IMR-90 (cell line): ENCODE data around the gene ANKRD45. TPM values are rescaled to one million over a fixed set of nuclear protein-coding genes. Genes with fewer than 3 reads are reported as not detected.

ENCODE experiments used
- ATAC-seq: fragments of 200-7000 bp; cut with Tn5 transposase; 2 replicates; pipeline ENCODE4 v1.9.1; 2020; ENCODE audit warnings: low read depth, mild to moderate bottlenecking, moderate library complexity
- BruUV-seq: library from RNA; stranded (reverse); fragments of 400-500 nt; replicated peaks from 2 replicates; lab custom pipeline; 2021; lab: Mats Ljungman, UMichigan
- CTCF ChIA-PET: fragments of 300-600 bp; formaldehyde crosslinking; extraction: SDS; loops from one replicate; lab custom pipeline; 2021; ENCODE audit warnings: antibody characterized with exemption; lab: Yijun Ruan, JAX
- POLR2A ChIA-PET: fragments of 300-600 bp; sonication (Branson Sonifier 250); formaldehyde crosslinking; loops from one replicate; lab custom pipeline; 2022; ENCODE audit warnings: antibody characterized with exemption; ENCODE audit not compliant: unreplicated experiment; lab: Charles Lee
- DNase-seq: peaks from one replicate; pipeline ENCODE4 v3.0.0; 2013
- H2AFZ ChIP-seq: replicated peaks from 2 replicates; pipeline ENCODE3; 2013; ENCODE audit warnings: low read length, mild to moderate bottlenecking; ENCODE audit not compliant: poor library complexity
- H2AK5ac ChIP-seq: 2 replicates; pipeline ENCODE4 v1.6.1; 2013; ENCODE audit warnings: low read depth, low read length, inconsistent platforms
- H2AK9ac ChIP-seq: replicated peaks from 2 replicates; pipeline ENCODE3; 2013; ENCODE audit warnings: mild to moderate bottlenecking, low read depth, low read length, moderate library complexity; ENCODE audit not compliant: poor library complexity
- H2BK120ac ChIP-seq: 2 replicates; pipeline ENCODE4 v1.6.1; 2013; ENCODE audit warnings: low read depth, low read length, inconsistent platforms
- H2BK15ac ChIP-seq: 3 replicates; pipeline ENCODE4 v1.6.1; 2013; ENCODE audit warnings: low read depth, low read length, inconsistent platforms
- H2BK20ac ChIP-seq: 2 replicates; pipeline ENCODE4 v1.6.1; 2013; ENCODE audit warnings: low read depth, mild to moderate bottlenecking, inconsistent platforms, low read length, moderate library complexity
- H2BK5ac ChIP-seq: 2 replicates; pipeline ENCODE4 v1.6.1; 2013; ENCODE audit warnings: mild to moderate bottlenecking, low read depth, low read length, inconsistent platforms; ENCODE audit not compliant: poor library complexity, severe bottlenecking
- H3K14ac ChIP-seq: replicated peaks from 2 replicates; pipeline ENCODE4 v1.6.1; 2013; ENCODE audit warnings: low read depth, low read length, inconsistent platforms
- H3K18ac ChIP-seq: 2 replicates; pipeline ENCODE4 v1.6.1; 2013; ENCODE audit warnings: low read depth, low read length, control low read depth
- H3K23ac ChIP-seq: 2 replicates; pipeline ENCODE4 v1.6.1; 2013; ENCODE audit warnings: low read depth, low read length, inconsistent platforms
- H3K27ac ChIP-seq: 2 replicates; pipeline ENCODE4 v1.5.1; 2013; ENCODE audit warnings: mild to moderate bottlenecking, control low read depth, low read length; ENCODE audit not compliant: insufficient read depth
- H3K27me3 ChIP-seq: 2 replicates; pipeline ENCODE4 v1.6.1; 2013; ENCODE audit warnings: low read length; ENCODE audit not compliant: control insufficient read depth, insufficient read depth
- H3K36me3 ChIP-seq: 2 replicates; pipeline ENCODE4 v1.6.1; 2013; ENCODE audit warnings: low read length, mixed read lengths; ENCODE audit not compliant: control insufficient read depth, insufficient read depth
- H3K4ac ChIP-seq: 2 replicates; pipeline ENCODE4 v1.6.1; 2013; ENCODE audit warnings: low read depth, low read length, inconsistent platforms
- H3K4me1 ChIP-seq: 2 replicates; pipeline ENCODE4 v1.6.1; 2013; ENCODE audit warnings: low read length, mixed read lengths; ENCODE audit not compliant: control insufficient read depth, insufficient read depth
- H3K4me2 ChIP-seq: 2 replicates; pipeline ENCODE4 v1.6.1; 2013; ENCODE audit warnings: low read depth, mild to moderate bottlenecking, control low read depth, low read length, moderate library complexity
- H3K4me3 ChIP-seq: 2 replicates; pipeline ENCODE4 v1.5.1; 2013; ENCODE audit warnings: low read depth, mild to moderate bottlenecking, control low read depth, low read length, moderate library complexity; ENCODE audit not compliant: insufficient read depth
- H3K56ac ChIP-seq: 2 replicates; pipeline ENCODE4 v1.6.1; 2013; ENCODE audit warnings: low read length, inconsistent platforms; ENCODE audit not compliant: insufficient read depth; ENCODE audit errors: extremely low read depth
- H3K79me1 ChIP-seq, 2 experiments: 2 replicates each; pipeline ENCODE4 v1.6.1; 2013; ENCODE audit warnings: low read length in 2 of 2, inconsistent platforms in 1 of 2, low read depth in 1 of 2
- H3K9ac ChIP-seq: 2 replicates; pipeline ENCODE4 v1.6.1; 2013; ENCODE audit warnings: low read depth, low read length, control low read depth
- H3K9me1 ChIP-seq: 2 replicates; pipeline ENCODE4 v1.6.1; 2013; ENCODE audit warnings: low read length, inconsistent platforms; ENCODE audit not compliant: insufficient read depth
- H3K9me3 ChIP-seq: 2 replicates; pipeline ENCODE4 v1.6.1; 2013; ENCODE audit warnings: low read length; ENCODE audit not compliant: control insufficient read depth, insufficient read depth
- H4K20me1 ChIP-seq: 2 replicates; pipeline ENCODE4 v1.6.1; 2013; ENCODE audit warnings: low read length, inconsistent platforms; ENCODE audit not compliant: insufficient read depth
- H4K5ac ChIP-seq: 2 replicates; pipeline ENCODE4 v1.6.1; 2013; ENCODE audit warnings: mild to moderate bottlenecking, low read depth, low read length, control low read depth
- H4K8ac ChIP-seq, 2 experiments: 2 replicates each; pipeline ENCODE4 v1.6.1; 2013; ENCODE audit warnings: low read depth in 2 of 2, low read length in 2 of 2, control low read depth in 1 of 2, inconsistent platforms in 1 of 2
- H4K91ac ChIP-seq: 2 replicates; pipeline ENCODE4 v1.6.1; 2013; ENCODE audit warnings: low read depth, low read length, inconsistent platforms; ENCODE audit not compliant: insufficient read depth
- RAD21 ChIP-seq: IDR thresholded peaks from 2 replicates; pipeline ENCODE4 v1.6.1; 2012; ENCODE audit warnings: low read length, improper control_type of control experiment
- USF2 ChIP-seq: fragments of 150-350 bp; IDR thresholded peaks from 2 replicates; pipeline ENCODE4 v1.6.1; 2017; ENCODE audit warnings: mild to moderate bottlenecking, antibody characterized with exemption, low read length, low read depth
- WGBS, 2 experiments: methylation state at CpG; one replicate each; pipeline versions ENCODE4 v1.1.5 to v1.1.7; 2013; ENCODE audit warnings: missing lambda C conversion rate in 2 of 2; ENCODE audit not compliant: insufficient read length in 1 of 2; ENCODE audit errors: extremely low coverage in 2 of 2; 5-methylcytosine and 5-hydroxymethylcytosine counted together
- dilution Hi-C: fragments of 300-500 bp; cut with HindIII; formaldehyde crosslinking; loops from one replicate; pipeline ENCODE4 v1.14.3; 2018; ENCODE audit warnings: low sequenced_read_pairs; ENCODE audit not compliant: unreplicated experiment
- in situ Hi-C: fragments of 300-500 bp; cut with MboI; formaldehyde crosslinking; loops from 3 replicates; pipeline ENCODE4 v1.14.3; 2019; ENCODE audit warnings: low sequenced_read_pairs, inconsistent platforms, mixed read lengths
- intact Hi-C: fragments of 100-400 bp; cut with micrococcal nuclease; formaldehyde crosslinking; loops from 2 replicates; pipeline ENCODE4 v1.10.0; 2022
- polyA plus RNA-seq, 3 experiments: library from polyadenylated mRNA; depleted of rRNA; stranded (reverse); fragments of >200 nt; gene quantifications; 2 replicates each; pipeline ENCODE4 v1.2.3, GENCODE V29; 2012; ENCODE audit warnings: low replicate concordance in 1 of 3
- total RNA-seq: library from RNA; depleted of rRNA; stranded (reverse); fragments of >200 nt; gene quantifications from 2 replicates; pipeline ENCODE4 v1.2.3, GENCODE V29; 2012

Gene ANKRD45
- total and polyA plus RNA-seq, 2 of the 4 experiments (the other 2 are of a cell fraction) = under 0.01 TPM; not detected in 1

- Histone ChIP-seq H3K9me1 (no peaks in the 10 kb centered on the region), H2AK9ac (no peak overlapping the region), H4K20me1 (no peaks in the 10 kb centered on the region), H3K9ac (no peak overlapping the region), H3K4me2 (no peak overlapping the region), H3K27ac (no peak overlapping the region), H2BK120ac (no peak overlapping the region), H2AK5ac (no peak overlapping the region), H3K79me1 (no peaks in the 10 kb centered on the region), H3K27me3 (peaks cover 5% of the 10 kb centered on the region; the same call in 1 of the 2 replicates), H2AFZ (no peak overlapping the region), H3K4ac (no peak overlapping the region), H3K18ac (no peak overlapping the region), H2BK15ac (no peak overlapping the region), H2BK5ac (no peak overlapping the region), H2BK20ac (no peak overlapping the region), H3K36me3 (no peaks in the 10 kb centered on the region), H3K56ac (no peak overlapping the region), H3K4me3 (no peak overlapping the region), H3K4me1 (no peaks in the 10 kb centered on the region), H4K5ac (no peak overlapping the region), H3K9me3 (no peaks in the 10 kb centered on the region), H4K91ac (no peak overlapping the region), H4K8ac (no peak overlapping the region), H3K14ac (no peak overlapping the region), H3K23ac (no peak overlapping the region)
- WGBS, 2 experiments = no CpG with 5 or more reads among the region's 5 CpGs
- BruUV-seq = no TSS peak
- no peak for DNase-seq
- ATAC-seq = no peak
- ChIA-PET POLR2A (no interaction called here), CTCF (no interaction called here)
- intact Hi-C loops = no loop called here
- dilution Hi-C loops = no loop called here
- TF ChIP-seq RAD21 = no peak
- TF ChIP-seq USF2 = no peak
- in situ Hi-C loops = no loop called here
Observed at GRCh38 chr1:173705117-173705516, 35.5 kb upstream of the ANKRD45 start.
